Epithelial cell of esophagus (primary cell): Measurements from ENCODE around the gene DDX20.
"Not testable (repeated sequence)": the region's sequence is repeated elsewhere in the genome, so short reads cannot be mapped to it uniquely, and the experiment has no call there.

Experiments used
- DNase-seq: peaks from one replicate; pipeline ENCODE4 v3.0.0; 2010; ENCODE audit warnings: low read depth
- H3K4me3 ChIP-seq: 2 replicates; pipeline ENCODE4 v1.5.1; 2011; ENCODE audit warnings: mild to moderate bottlenecking, low read length, control low read depth
- TF ChIP-seq, protein P1 (sequence below): IDR thresholded peaks from 2 replicates; pipeline ENCODE4 v1.5.1; 2011; ENCODE audit warnings: low read depth, mild to moderate bottlenecking, low read length, control low read depth, inconsistent platforms; ENCODE audit not compliant: insufficient read depth; ENCODE audit errors: missing control alignments

Gene DDX20

DNA sequence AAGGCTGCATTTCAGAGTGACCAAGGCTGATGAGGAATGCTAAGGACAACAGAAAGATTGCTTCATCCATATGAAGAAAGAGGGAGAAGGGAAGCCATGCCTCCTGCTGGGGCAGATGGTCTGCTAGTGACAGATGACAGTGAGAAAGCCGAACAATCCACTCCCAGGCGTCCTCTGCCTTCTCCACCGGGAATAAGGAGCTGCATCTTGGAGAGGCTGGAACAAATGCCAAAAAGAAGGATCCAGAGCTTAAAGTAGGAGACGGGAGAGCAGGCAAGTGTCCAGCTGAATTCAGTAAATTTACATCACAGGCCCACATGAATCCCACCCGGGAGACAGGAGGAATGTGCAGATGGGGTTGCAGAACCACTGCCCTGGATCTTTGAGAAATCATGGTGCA, 33.4 kb downstream of the DDX20 start:
- DNase-seq = no peak
- H3K4me3 ChIP-seq = no peak overlapping the region
- TF ChIP-seq, protein P1, sequence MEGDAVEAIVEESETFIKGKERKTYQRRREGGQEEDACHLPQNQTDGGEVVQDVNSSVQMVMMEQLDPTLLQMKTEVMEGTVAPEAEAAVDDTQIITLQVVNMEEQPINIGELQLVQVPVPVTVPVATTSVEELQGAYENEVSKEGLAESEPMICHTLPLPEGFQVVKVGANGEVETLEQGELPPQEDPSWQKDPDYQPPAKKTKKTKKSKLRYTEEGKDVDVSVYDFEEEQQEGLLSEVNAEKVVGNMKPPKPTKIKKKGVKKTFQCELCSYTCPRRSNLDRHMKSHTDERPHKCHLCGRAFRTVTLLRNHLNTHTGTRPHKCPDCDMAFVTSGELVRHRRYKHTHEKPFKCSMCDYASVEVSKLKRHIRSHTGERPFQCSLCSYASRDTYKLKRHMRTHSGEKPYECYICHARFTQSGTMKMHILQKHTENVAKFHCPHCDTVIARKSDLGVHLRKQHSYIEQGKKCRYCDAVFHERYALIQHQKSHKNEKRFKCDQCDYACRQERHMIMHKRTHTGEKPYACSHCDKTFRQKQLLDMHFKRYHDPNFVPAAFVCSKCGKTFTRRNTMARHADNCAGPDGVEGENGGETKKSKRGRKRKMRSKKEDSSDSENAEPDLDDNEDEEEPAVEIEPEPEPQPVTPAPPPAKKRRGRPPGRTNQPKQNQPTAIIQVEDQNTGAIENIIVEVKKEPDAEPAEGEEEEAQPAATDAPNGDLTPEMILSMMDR = no peak

DNA sequence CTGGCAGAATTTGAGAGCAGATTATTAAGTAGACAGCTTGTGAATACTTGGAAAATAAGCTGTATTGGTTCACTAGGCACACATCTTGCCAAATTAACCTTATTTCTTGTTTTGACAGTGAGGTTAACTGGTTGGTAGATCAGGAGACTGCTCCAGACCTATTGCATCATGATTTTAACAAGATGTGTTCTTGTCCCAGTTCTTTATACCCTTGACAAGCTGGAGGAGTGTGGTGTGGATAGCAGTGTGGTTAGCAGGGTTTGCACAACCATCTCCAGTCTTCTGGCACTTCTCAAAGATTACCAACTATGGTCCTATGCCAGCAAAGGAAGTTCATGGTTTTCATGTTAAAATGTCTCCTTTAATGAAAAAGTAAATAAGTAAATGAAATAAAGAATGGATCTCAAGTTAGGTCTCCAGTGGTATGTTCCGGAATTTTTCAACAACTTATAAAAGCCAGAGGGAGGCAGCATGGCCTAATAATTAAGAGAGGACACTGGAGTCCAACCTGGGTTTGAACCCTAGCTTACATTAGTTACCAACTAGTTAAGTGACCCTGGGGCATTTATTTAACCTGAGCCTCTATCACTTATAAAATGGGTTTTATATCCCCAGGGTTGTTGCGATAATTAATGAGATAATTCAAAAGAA, 34.1 kb downstream of the DDX20 start:
- TF ChIP-seq, protein P1 = no peak
- DNase-seq = peak; percentile 16
- H3K4me3 ChIP-seq = no peak overlapping the region

DNA sequence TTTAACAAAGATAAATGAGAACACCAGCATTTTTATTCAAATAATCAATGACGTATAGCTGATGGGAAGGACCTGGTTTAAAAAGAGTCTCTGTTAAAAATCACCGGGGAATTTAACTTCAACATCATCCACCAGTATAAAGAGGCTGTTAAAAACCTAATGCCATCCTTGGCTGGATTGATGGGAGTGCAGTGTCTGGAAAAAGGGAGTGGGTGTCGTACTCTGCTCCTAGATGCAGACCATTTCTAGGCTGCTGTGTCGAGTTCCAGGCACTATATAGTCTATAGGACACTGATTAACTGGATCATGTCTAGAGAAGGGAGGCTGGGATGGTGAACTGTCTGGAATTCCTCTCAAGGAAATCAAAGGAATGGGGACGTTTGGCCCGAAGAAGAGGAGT, 36.1 kb downstream of the DDX20 start:
- TF ChIP-seq, protein P1 = no peak
- H3K4me3 ChIP-seq = no peak overlapping the region
- no peak for DNase-seq

DNA sequence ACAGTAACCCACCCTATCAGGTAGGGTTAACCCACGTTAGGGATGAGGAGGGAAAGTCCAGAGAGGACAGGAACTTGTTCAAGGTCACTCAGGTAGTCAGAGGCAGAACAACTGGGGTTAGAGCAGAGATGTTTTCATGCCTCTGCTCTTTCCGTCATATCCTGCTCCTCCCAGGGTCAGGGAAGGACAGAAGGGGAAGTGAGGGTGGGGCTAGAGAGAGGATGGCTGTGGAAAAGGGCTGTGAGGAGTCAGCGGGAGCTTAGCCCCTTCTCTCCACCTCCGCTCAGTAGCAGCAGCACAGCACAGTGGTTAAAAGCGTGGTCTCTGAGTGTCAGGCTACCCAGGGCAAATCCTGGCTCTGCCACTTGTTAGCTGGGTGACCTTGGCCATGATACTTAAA, 36.5 kb downstream of the DDX20 start:
- TF ChIP-seq, protein P1 = no peak
- DNase-seq = no peak
- H3K4me3 ChIP-seq = no peak overlapping the region

DNA sequence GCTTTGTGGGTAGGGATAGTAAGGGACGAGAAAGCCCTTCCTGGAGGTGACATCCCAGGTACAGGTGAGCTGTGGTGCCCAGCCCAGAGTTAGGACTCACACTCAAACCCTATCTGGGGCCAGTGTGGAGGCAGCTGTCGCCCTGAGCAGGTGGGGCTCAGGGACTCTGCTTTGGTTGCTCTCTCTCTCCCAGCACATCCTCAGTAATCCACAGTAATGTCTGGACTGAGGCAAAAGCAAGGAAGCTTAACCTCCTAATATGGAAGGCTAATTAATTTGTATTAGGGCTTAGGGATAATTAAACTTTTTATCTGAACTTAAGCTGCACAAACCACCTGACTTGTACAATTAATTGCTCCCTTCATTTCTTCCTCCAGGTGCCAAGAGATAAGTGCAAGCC, 38.2 kb downstream of the DDX20 start:
- DNase-seq = no peak
- H3K4me3 ChIP-seq = no peak overlapping the region
- TF ChIP-seq, protein P1 = no peak

DNA sequence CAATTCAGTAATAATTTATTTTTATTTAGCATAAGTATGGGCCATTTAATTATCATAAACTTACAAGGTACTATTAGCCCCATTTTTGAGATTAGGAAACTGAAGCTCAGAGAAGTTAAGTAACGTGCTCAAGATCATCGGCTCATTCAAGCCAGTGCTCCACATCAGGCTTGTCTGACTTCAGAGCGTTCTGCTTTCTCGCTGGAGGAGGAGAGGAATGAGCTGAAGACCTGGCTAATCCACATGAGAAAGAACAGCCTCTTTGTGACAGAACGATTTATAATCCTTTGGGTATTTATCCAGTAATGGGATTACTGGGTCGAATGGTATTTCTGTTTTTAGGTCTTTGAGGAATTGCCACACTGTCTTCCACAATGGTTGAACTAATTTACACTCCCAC, 39.7 kb downstream of the DDX20 start:
- TF ChIP-seq, protein P1 = no peak
- DNase-seq = no peak

DNA sequence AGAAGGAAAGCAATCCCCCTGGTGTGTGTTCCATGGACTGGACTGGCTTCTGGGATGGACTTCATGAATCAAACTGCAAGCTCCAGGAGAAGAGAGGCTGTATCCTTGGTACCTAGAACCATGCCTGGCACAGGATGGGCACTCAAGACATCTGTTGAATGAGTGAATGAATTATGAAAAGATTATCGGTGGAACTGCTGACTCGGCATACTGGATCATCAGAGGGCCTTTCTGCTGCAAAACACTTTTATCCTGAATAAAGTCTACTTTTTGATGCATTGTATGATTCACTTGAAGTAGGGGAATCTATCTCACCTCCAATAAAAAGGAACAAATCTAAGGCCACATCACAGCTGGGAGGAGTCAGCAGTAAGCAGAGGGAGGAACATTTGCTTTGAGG, 42.9 kb downstream of the DDX20 start:
- DNase-seq = no peak
- TF ChIP-seq, protein P1 = no peak
- H3K4me3 ChIP-seq = no peak overlapping the region

More for the DNA sequence above, 39.7 kb downstream of the DDX20 start:
- no peak overlapping the region for H3K4me3 ChIP-seq

DNA sequence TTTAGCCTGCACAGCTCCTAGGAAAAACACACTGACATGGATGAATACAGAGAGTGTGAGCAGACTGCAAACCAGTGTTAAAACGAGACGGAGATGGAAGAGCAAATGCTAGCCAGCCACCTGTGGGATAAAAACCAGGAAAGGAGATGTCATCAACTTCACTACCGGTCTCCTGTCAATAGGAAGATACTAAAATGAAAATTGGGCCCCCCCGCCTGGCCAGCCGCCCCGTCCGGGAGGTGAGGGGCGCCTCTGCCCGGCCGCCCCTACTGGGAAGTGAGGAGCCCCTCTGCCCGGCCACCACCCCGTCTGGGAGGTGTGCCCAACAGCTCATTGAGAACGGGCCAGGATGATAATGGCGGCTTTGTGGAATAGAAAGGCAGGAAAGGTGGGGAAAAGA, 44.0 kb downstream of the DDX20 start:
- H3K4me3 ChIP-seq, DNase-seq: not testable (repeated sequence)
